ENCODE data around the gene SPTLC1.

SPTLC1 gene

DNA sequence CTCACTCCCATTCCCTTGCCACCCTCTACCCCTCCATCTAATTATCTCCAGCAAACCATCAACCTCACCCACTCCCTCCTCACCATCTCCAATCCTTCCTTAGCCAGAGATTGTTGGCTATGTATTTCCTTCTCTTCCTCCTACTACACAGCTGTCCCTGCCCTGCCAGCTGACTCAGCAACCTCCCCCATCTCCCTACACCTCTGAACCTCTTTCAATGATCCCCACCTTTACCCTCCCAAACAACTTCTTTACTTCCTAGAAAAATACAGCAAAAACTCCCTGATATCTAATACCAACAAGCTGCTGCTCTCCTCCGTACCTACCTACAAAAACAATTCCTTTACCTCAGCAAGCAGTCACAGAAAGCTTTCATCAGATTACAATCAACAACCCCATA lies 37.3 kb downstream of the SPTLC1 start:
- DNase-seq: no peak

GRCh38 chr9:92071634-92072033 lies 43.6 kb downstream of the SPTLC1 start:
- no peak for DNase-seq

DNA sequence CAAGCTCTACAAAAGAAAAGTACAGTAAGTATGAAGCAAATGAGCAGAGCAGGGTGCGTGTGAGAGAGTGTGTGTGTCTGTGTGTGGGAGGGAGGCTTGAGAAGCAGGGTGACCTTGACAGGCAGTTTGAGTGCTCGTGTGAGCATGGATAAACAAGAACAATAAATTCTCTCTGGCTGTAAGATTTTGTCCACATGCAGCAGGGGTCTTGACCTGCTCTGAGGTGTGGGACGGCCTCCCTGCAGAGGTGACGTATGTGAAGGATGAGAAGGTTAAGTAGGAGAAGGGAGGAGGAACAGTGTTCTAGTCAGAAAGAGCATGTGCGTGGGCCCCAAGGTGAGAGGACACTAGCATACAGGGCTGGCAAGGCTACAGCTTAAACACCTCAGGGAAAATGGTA lies 49.0 kb downstream of the SPTLC1 start:
- DNase-seq: no peak

- no peak for DNase-seq
Observed at GRCh38 chr9:92064711-92065110, 50.5 kb downstream of the SPTLC1 start.

DNA sequence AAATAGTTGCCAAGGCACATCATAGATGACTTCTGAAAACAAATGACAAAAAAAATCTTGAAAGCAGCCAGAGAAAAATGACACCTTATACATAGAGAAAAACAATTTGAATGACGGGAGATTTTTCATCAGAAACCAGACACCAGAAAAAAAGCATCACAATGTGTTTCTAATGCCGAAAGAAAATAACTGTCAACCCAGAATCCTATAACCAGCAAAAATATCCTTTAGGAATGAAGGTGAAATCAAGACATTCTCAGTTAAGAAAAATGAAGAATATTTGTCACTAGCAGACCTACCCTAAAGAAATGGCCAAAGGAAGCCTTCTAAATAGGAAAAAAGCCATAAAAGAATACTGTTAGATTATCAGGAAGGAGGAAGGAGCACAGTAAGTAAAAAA lies 54.0 kb downstream of the SPTLC1 start:
- DNase-seq: no peak

DNA sequence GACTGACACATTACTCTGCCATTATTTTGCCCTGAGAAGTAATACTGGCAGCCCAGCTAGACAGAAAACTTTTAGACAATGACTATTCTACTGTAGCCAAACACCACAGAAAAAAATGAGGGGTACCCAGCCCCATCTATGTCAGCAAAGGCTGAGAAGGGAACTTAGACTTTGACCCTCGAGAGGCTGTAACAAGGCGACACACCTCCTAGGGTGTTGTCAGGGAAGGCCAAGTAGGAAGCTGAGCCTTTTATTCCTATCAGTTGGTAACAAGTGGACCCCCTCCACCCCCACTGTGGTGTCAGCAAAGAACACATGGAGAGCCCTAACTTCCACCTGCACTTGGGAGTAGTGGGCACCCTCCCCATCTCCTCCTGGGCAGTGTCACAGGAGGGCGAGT lies 55.6 kb downstream of the SPTLC1 start:
- DNase-seq: no peak

DNA sequence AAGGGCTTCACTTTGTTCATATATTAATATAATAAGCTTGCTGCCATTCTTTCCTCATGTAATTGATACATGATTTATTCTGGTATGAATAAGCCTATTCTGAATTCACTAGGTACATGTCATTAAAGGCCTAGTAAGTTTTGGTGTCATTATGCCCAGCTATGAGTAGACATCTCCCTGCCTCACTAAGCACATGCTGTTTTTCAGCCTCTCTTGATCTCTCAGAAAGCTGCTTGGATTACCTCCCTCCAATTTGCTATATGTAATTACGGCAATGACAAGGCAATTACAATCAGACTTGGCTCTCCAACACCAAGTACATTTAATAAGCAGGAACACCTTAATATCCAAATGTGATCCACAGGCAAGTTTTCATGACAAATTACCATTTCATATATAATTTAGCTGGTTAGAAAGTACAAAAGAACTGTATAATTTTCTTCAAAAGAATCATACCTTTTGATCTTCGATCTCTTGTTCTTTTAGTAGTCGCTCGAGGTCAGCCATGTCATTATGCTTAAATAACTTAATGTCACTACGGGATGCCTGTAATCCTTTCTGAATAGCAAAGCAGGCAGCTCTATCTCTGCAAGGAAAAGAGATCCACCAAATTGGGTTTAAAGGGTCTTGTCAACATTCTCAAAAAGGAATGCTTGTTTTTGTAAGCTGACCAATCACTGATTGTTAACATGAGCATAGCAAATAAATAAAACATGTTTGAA lies 56.3 kb downstream of the SPTLC1 start:
- DNase-seq: no peak

- DNase-seq: no peak
Observed at GRCh38 chr9:92058026-92058425, 57.2 kb downstream of the SPTLC1 start.

GRCh38 chr9:92057226-92057625 lies 58.0 kb downstream of the SPTLC1 start:
- DNase-seq: no peak

DNA sequence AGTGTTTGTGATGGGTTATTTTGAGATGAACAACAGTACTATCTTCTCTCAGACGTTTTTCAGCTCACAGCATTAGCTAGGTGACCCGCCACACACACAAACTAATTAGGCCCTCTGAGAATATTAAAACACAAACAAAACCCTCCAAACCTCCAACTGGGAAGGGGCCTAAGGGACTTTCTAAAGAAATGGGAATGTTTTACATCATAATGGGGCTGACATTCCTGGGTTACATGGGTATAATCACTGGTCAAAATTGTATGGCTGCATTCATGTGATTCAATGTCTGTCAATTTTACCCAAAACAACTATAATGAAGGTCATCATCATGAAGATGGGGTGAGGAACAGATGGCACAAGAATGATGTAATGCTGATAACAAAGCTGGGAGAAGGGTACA lies 59.6 kb downstream of the SPTLC1 start:
- DNase-seq: no peak

- DNase-seq: no peak
Observed at GRCh38 chr9:92048924-92049625, 66.1 kb downstream of the SPTLC1 start.

GRCh38 chr9:92047500-92047899 lies 67.7 kb downstream of the SPTLC1 start:
- no peak for DNase-seq

- no peak for DNase-seq
Observed at GRCh38 chr9:92046676-92047075, 68.5 kb downstream of the SPTLC1 start.

- peak; percentile 98 for DNase-seq
Observed at GRCh38 chr9:92044936-92045335, 70.3 kb downstream of the SPTLC1 start.

DNA sequence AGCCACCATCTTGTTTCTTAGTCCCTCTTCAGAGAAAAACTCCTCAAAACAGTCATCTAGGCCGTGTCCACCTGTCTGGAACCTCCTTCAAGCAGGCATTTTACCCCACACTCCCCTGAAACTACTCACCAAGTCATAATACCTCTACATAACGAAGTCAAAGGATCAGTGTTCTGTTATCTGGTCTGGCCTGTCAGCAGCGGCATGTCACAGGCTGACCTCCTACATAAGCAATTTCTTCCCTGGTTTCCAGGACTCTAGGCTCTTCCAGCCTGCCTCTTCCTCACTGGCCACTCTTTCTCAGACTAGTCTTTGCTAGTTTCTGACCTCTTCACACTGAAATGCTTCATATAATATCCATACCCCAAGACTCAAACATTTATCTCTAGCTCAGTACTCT lies 72.2 kb downstream of the SPTLC1 start:
- no peak for DNase-seq

GRCh38 chr9:92042260-92042659 lies 73.0 kb downstream of the SPTLC1 start:
- DNase-seq: no peak

DNA sequence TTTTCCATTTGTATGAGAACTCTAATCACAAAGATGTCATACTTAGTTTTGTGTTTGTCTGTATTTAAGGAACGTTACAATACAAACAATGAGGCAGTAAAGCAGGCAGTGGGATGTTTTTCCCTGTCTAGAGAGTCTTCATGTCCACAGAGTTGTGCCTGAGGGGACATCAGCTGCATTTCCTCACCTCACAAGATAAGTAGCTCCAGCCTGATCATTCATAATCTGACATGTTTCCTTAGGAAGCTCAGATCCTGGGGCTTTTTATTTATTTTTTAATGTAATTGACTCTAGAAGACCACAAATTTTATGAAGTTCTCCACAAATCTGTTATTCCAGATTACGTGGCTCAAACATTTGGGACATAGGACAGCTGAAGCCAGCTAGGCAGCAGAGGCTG lies 78.5 kb downstream of the SPTLC1 start:
- DNase-seq: no peak

DNA sequence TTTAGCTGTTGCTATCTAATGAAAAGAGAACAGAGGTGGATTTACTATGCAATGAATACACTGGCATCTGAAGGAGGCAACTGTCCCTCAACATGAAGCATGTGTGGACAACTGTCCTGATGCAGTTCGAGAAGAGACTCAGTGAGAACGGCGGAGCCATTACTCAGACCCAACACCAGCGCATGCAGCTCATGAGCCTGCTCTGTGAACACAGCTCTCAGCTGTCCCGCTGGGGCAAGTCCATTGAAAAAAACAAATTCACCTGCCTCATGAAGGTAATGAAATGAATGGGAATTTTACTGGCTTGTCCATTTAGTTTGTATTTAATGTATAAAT lies 78.8 kb downstream of the SPTLC1 start:
- DNase-seq: no peak

- DNase-seq: no peak
Observed at GRCh38 chr9:92035687-92036410, 79.4 kb downstream of the SPTLC1 start.

DNA sequence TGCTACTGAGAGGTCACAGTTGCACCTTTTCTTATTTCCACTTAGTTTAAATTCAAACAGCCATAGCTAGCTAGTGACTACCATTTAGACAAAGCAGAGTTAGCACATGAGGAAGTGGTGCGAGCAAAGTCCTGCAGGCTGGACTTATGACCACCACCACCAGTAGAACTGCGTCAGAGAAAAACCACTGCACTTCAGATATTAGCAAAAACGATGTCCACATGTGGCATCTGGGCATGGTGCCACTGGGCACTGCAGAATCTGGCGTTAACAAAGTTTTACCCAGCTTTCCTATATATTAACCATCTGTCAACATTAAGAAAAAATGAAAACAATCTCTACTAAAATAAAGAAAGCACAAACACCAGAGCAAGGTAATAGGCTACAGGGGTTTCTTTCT lies 80.1 kb downstream of the SPTLC1 start:
- no peak for DNase-seq

GRCh38 chr9:92033991-92034390 lies 81.2 kb downstream of the SPTLC1 start:
- no peak for DNase-seq

- DNase-seq: no peak
Observed at GRCh38 chr9:92033307-92033706, 81.9 kb downstream of the SPTLC1 start.

DNA sequence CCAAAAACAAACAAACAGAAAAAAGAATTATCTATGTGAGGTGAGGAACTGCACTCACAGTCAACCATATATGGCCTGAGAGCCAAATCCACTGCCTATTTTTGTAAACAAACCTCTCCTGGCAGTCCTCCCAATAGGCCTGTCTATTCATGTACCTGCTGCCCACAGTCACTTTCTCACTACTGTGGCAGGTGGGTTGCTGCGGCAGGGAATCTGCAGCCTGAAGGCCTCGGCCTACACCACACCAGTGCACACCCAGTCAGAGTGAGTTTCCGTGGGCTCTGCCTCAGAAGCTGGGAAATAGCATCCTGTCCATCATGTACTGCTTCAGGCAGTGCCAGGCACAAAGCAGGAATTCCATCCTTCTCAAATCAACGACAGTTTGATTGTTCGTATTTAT lies 82.3 kb downstream of the SPTLC1 start:
- DNase-seq: no peak

GRCh38 chr9:92030367-92030766 lies 84.8 kb downstream of the SPTLC1 start:
- no peak for DNase-seq
